ENCODE data around the gene ZCCHC4.

DNA sequence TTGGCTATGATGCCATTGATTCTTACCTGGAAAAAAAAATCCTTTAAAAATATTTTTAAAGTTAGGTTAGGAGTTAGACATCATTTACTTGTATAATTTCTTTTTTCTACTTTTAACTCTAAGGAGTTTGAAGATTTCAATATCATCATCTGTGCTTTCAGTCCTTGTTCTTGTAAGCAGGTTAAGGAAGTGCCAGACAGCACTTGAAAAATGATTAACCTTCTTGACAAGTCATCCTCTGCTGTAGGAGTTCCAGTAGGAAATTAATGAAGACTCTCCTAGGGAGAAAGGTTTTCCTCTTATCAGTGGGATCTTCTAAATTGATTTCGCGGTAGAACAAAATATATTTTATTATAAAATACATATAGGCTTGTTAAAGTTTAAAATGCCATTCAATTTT, 35.4 kb downstream of the ZCCHC4 start:
- TF ChIP-seq CTCF (conservative IDR thresholded peaks at IDR 0.05; ENCODE audit: low read depth, low read length) (no peak), EZH2 (IDR thresholded peaks at IDR 0.05; ENCODE audit: borderline replicate concordance, low read depth, low read length, poor library complexity, severe bottlenecking) (no peak)

All from A673 (cell line).